EL (cell line): ENCODE measurements around the gene EPHA1.

ENCODE experiments used
- DNase-seq: peaks from one replicate; pipeline ENCODE4 v3.0.0-alpha.2; 2016

EPHA1 gene

DNA sequence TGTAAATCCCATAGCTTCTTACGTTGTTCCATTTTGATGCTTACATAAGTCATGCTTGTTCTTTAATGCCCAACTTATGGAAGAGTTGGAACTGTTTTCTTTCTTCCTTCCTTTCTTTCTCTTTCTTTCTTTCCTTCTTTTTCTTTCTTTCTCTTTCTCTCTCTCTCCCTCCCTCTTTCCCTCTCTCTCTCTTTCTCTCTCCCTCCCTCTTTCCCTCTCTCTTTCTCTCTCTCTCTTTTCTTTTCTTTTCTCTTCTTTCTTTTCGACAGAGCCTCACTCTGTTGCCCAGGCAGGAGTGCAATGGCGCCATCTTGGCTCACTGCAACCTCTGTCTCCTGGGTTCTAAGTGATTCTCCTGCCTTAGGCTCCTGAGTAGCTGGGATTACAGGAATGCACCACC lies 65.1 kb downstream of the EPHA1 start:
- DNase-seq = no peak

- no peak for DNase-seq
Measured at GRCh38 chr7:143341842-143342241, 66.8 kb downstream of the EPHA1 start.
